SU-DHL-6 (cell line): ENCODE results near the gene MAGI3.

Experiments used
- EZH2phosphoT487 ChIP-seq: fragments of 200-600 bp; sonication (generic), shearing (Covaris generic); conservative IDR thresholded peaks from 2 replicates; pipeline ENCODE4 v1.6.1; 2018; ENCODE audit warnings: mild to moderate bottlenecking, antibody characterized with exemption, low read length, moderate library complexity, mixed read lengths
- TF ChIP-seq, protein P1 (sequence below): fragments of 200-600 bp; sonication (generic); IDR thresholded peaks from one replicate; pipeline ENCODE4 v1.5.1; 2017; ENCODE audit warnings: antibody characterized with exemption, mild to moderate bottlenecking, low read length, moderate library complexity; ENCODE audit not compliant: insufficient read depth, poor library complexity, severe bottlenecking

- TF ChIP-seq, protein P1, sequence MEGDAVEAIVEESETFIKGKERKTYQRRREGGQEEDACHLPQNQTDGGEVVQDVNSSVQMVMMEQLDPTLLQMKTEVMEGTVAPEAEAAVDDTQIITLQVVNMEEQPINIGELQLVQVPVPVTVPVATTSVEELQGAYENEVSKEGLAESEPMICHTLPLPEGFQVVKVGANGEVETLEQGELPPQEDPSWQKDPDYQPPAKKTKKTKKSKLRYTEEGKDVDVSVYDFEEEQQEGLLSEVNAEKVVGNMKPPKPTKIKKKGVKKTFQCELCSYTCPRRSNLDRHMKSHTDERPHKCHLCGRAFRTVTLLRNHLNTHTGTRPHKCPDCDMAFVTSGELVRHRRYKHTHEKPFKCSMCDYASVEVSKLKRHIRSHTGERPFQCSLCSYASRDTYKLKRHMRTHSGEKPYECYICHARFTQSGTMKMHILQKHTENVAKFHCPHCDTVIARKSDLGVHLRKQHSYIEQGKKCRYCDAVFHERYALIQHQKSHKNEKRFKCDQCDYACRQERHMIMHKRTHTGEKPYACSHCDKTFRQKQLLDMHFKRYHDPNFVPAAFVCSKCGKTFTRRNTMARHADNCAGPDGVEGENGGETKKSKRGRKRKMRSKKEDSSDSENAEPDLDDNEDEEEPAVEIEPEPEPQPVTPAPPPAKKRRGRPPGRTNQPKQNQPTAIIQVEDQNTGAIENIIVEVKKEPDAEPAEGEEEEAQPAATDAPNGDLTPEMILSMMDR: no peak
- no peak for TF ChIP-seq EZH2phosphoT487
These were observed 11.4 kb downstream of the MAGI3 start for GRCh38 chr1:113401728-113402127.
